KMS-11 (cell line): ENCODE measurements around the gene GNAQ.

Source experiments
- H2AFZ ChIP-seq: fragments of 200-600 bp; sonication (generic); 2 replicates; pipeline ENCODE4 v1.6.1; 2016; ENCODE audit warnings: antibody characterized with exemption, mixed run types, low read depth
- H3K27ac ChIP-seq: fragments of 200-600 bp; sonication (generic); 2 replicates; pipeline ENCODE4 v1.6.1; 2016; ENCODE audit warnings: mild to moderate bottlenecking, mixed run types
- H3K27me3 ChIP-seq: fragments of 200-600 bp; sonication (generic); 2 replicates; pipeline ENCODE4 v1.6.1; 2017; ENCODE audit warnings: mild to moderate bottlenecking, low read depth, mixed run types, moderate library complexity; ENCODE audit not compliant: insufficient read depth
- H3K36me3 ChIP-seq: fragments of 200-600 bp; sonication (generic); 2 replicates; pipeline ENCODE4 v1.6.1; 2017; ENCODE audit warnings: mild to moderate bottlenecking, mixed run types; ENCODE audit not compliant: insufficient read depth
- H3K4me1 ChIP-seq: fragments of 200-600 bp; sonication (generic); 2 replicates; pipeline ENCODE4 v1.6.1; 2016; ENCODE audit warnings: mild to moderate bottlenecking, low read depth, mixed run types; ENCODE audit not compliant: poor library complexity, severe bottlenecking
- H3K4me2 ChIP-seq: fragments of 200-600 bp; sonication (generic); 2 replicates; pipeline ENCODE4 v1.7.0; 2016; ENCODE audit warnings: mild to moderate bottlenecking, mixed run types
- H3K4me3 ChIP-seq: fragments of 200-600 bp; sonication (generic); IDR thresholded peaks from 2 replicates; pipeline ENCODE4 v1.6.1; 2017; ENCODE audit warnings: low read depth, low read length, mixed read lengths; ENCODE audit not compliant: insufficient read depth
- H3K79me2 ChIP-seq: fragments of 200-600 bp; sonication (generic); 2 replicates; pipeline ENCODE4 v1.6.1; 2016; ENCODE audit warnings: low read depth, mixed run types; ENCODE audit not compliant: insufficient read depth
- H3K9ac ChIP-seq: fragments of 200-600 bp; sonication (generic); 2 replicates; pipeline ENCODE4 v1.6.1; 2016; ENCODE audit warnings: mild to moderate bottlenecking, mixed run types
- H4K20me1 ChIP-seq: fragments of 200-600 bp; sonication (generic); 2 replicates; pipeline ENCODE4 v1.6.1; 2016; ENCODE audit warnings: mild to moderate bottlenecking, mixed run types; ENCODE audit not compliant: insufficient read depth
- TF ChIP-seq, protein P1 (sequence below): fragments of 200-600 bp; sonication (generic); conservative IDR thresholded peaks from 2 replicates; pipeline ENCODE4 v1.6.1; 2017; ENCODE audit warnings: low read depth, mild to moderate bottlenecking, antibody characterized with exemption, low read length, moderate library complexity, mixed read lengths

The GNAQ gene

DNA sequence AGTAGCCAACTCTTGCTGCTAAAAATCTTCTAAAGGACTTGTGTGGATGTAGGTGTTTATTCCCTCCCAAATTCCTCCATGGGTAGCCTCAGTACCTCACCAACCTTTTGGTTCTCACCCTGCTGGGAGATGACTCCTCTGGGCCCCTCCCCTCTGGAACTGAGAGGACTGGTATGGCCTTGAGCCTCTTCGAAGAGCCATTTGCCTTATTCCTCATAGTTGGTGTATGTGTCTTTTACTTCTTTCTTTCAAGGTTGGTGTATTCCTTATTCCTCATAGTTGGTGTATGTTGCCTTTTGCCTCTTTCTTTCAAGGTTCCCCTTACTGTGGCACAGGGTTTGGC lies 48.3 kb downstream of the GNAQ start:
- H3K79me2 ChIP-seq: no peaks in the 10 kb centered on the region
- H3K27ac ChIP-seq: no peak overlapping the region
- no peak overlapping the region for H3K9ac ChIP-seq
- no peaks in the 10 kb centered on the region for H3K36me3 ChIP-seq
- TF ChIP-seq, protein P1, sequence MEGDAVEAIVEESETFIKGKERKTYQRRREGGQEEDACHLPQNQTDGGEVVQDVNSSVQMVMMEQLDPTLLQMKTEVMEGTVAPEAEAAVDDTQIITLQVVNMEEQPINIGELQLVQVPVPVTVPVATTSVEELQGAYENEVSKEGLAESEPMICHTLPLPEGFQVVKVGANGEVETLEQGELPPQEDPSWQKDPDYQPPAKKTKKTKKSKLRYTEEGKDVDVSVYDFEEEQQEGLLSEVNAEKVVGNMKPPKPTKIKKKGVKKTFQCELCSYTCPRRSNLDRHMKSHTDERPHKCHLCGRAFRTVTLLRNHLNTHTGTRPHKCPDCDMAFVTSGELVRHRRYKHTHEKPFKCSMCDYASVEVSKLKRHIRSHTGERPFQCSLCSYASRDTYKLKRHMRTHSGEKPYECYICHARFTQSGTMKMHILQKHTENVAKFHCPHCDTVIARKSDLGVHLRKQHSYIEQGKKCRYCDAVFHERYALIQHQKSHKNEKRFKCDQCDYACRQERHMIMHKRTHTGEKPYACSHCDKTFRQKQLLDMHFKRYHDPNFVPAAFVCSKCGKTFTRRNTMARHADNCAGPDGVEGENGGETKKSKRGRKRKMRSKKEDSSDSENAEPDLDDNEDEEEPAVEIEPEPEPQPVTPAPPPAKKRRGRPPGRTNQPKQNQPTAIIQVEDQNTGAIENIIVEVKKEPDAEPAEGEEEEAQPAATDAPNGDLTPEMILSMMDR: no peak
- H3K4me1 ChIP-seq: no peaks in the 10 kb centered on the region
- no peaks in the 10 kb centered on the region for H4K20me1 ChIP-seq
- H3K4me2 ChIP-seq: no peak overlapping the region
- H2AFZ ChIP-seq: no peak overlapping the region
- H3K4me3 ChIP-seq: no peak overlapping the region
- H3K27me3 ChIP-seq: no peaks in the 10 kb centered on the region

DNA sequence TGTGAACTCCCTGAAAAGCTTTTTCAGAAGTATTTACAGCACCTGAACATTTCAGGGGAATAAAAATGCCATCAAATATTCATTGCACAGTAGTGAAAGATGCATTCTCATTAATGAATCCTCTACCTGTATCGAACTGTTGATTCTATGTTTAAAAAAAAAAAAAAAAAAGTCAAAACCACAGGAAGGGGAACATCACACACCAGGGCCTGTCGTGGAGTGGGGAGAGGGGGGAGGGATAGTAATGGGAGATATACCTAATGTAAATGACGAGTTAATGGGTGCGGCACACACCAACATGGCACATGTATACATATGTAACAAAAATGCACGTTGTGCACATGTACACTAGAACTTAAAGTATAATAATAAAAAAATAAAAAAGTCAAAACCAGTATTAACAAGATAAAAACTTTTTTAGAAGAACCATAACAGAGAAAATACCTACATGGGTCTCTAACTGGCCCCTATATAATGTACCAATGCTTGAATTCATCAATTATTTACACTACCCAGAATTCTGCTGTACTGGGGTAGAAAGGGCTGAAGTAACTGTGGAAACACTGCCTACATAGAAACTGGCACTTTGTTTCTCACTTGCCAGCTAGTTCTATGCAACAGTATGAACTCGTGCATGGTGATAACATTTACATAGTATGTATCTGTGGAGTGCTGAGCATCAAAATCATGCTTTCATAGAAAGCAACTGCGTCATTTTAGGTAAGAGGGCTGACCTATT lies 48.9 kb downstream of the GNAQ start:
- no peak overlapping the region for H3K9ac ChIP-seq
- no peak overlapping the region for H2AFZ ChIP-seq
- H4K20me1 ChIP-seq: no peaks in the 10 kb centered on the region
- no peaks in the 10 kb centered on the region for H3K36me3 ChIP-seq
- no peak overlapping the region for H3K4me2 ChIP-seq
- no peaks in the 10 kb centered on the region for H3K27me3 ChIP-seq
- TF ChIP-seq, protein P1: no peak
- H3K4me3 ChIP-seq: no peak overlapping the region
- no peaks in the 10 kb centered on the region for H3K79me2 ChIP-seq
- peaks cover 3% of the 10 kb centered on the region for H3K4me1 ChIP-seq
- no peak overlapping the region for H3K27ac ChIP-seq

DNA sequence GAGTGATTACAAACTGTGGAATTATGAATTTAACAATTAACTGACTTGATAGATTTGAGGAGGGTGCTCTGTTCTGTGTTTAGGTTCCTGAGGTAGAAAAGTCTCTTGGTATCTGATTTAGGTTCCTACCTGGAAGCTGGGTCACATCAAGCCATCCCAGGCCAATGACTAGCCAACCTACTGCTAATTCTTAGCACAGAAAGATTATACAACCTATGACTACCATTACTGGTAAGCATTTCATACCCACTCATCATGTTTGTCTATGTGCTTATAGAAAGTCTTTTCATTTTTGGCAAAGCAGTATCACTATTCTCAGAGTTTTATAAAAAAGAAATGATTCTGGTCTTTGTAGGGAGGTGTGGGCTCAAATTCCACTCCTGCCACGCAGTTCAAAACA lies 49.7 kb downstream of the GNAQ start:
- H4K20me1 ChIP-seq: no peaks in the 10 kb centered on the region

DNA sequence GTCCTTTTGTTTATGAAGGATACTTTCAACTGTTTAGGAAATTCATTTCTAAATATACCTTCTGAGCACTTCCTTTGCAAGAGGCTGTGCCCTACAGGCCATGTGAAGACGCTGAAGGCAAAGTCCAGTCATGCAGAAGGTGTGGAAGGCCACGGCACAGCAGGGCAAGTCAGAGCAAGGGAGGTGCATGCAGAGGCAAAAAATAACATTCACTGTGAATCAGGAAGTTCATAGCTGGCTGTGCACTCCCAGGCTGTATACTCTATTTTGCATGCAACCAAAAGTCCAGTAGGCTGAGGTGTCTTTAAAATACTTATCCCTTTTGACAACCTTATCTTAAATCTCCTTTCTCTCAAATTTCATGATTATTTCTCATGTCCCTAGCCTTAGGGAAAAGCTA lies 50.3 kb downstream of the GNAQ start:
- Histone ChIP-seq H3K9ac (no peak overlapping the region), H4K20me1 (no peaks in the 10 kb centered on the region), H3K27ac (no peak overlapping the region), H3K36me3 (no peaks in the 10 kb centered on the region), H3K4me3 (no peak overlapping the region), H2AFZ (no peak overlapping the region), H3K79me2 (no peaks in the 10 kb centered on the region), H3K27me3 (no peaks in the 10 kb centered on the region), H3K4me2 (no peak overlapping the region), H3K4me1 (peaks cover 6% of the 10 kb centered on the region)
- TF ChIP-seq, protein P1: no peak

More for the DNA sequence above, 49.7 kb downstream of the GNAQ start:
- no peak overlapping the region for H3K4me3 ChIP-seq
- peaks cover 6% of the 10 kb centered on the region for H3K4me1 ChIP-seq
- H3K27me3 ChIP-seq: no peaks in the 10 kb centered on the region
- no peaks in the 10 kb centered on the region for H3K79me2 ChIP-seq
- TF ChIP-seq, protein P1: no peak
- no peak overlapping the region for H3K27ac ChIP-seq
- no peaks in the 10 kb centered on the region for H3K36me3 ChIP-seq
- H2AFZ ChIP-seq: no peak overlapping the region
- no peak overlapping the region for H3K9ac ChIP-seq
- H3K4me2 ChIP-seq: no peak overlapping the region
